H9 (cell line): ENCODE measurements around the gene KIF6. TPM values are rescaled to one million over a fixed set of nuclear protein-coding genes. Genes with fewer than 3 reads are reported as not detected.
A peak's percentile ranks its signal among the peaks of the same experiment; 100 is the strongest.

Experiments used
- DNase-seq: peaks from one replicate; pipeline ENCODE4 v3.0.0-alpha.2; 2017
- H2AFZ ChIP-seq: one replicate; pipeline ENCODE4 v1.6.1; 2013; ENCODE audit warnings: mild to moderate bottlenecking, low read length, control low read depth, moderate library complexity
- H2AK5ac ChIP-seq: 2 replicates; pipeline ENCODE4 v1.6.1; 2013; ENCODE audit warnings: low read length, control low read depth, mixed read lengths; ENCODE audit not compliant: insufficient read length
- H2BK120ac ChIP-seq: one replicate; pipeline ENCODE4 v1.6.1; 2013; ENCODE audit warnings: low read depth, mild to moderate bottlenecking, low read length, control low read depth, inconsistent platforms; ENCODE audit not compliant: poor library complexity, severe bottlenecking
- H2BK12ac ChIP-seq: 2 replicates; pipeline ENCODE4 v1.6.1; 2013; ENCODE audit warnings: low read length, control low read depth, mixed read lengths, low read depth; ENCODE audit not compliant: insufficient read length
- H2BK15ac ChIP-seq: 2 replicates; pipeline ENCODE4 v1.6.1; 2013; ENCODE audit warnings: low read depth, low read length, control low read depth
- H2BK20ac ChIP-seq: one replicate; pipeline ENCODE4 v1.6.1; 2013; ENCODE audit warnings: low read depth, mild to moderate bottlenecking, low read length, control low read depth, inconsistent platforms; ENCODE audit not compliant: poor library complexity, severe bottlenecking
- H2BK5ac ChIP-seq: 2 replicates; pipeline ENCODE4 v1.6.1; 2013; ENCODE audit warnings: low read length, control low read depth, mixed read lengths; ENCODE audit not compliant: insufficient read length
- H3K14ac ChIP-seq: 2 replicates; pipeline ENCODE4 v1.6.1; 2013; ENCODE audit warnings: low read length, control low read depth; ENCODE audit not compliant: insufficient read depth
- H3K18ac ChIP-seq: 2 replicates; pipeline ENCODE4 v1.6.1; 2013; ENCODE audit warnings: low read depth, mild to moderate bottlenecking, mixed read lengths, low read length, control low read depth; ENCODE audit not compliant: insufficient read length
- H3K23ac ChIP-seq: 2 replicates; pipeline ENCODE4 v1.6.1; 2013; ENCODE audit warnings: low read length, control low read depth, mixed read lengths, low read depth; ENCODE audit not compliant: insufficient read length
- H3K23me2 ChIP-seq: 2 replicates; pipeline ENCODE4 v1.6.1; 2013; ENCODE audit warnings: low read depth, mild to moderate bottlenecking, mixed read lengths, low read length, control low read depth; ENCODE audit not compliant: insufficient read length, poor library complexity, severe bottlenecking
- H3K27ac ChIP-seq: 2 replicates; pipeline ENCODE4 v1.5.1; 2013; ENCODE audit warnings: low read length, control low read depth, mixed read lengths, low read depth; ENCODE audit not compliant: insufficient read length
- H3K27me3 ChIP-seq: 2 replicates; pipeline ENCODE4 v1.6.1; 2013; ENCODE audit warnings: low read length, control low read depth, inconsistent platforms; ENCODE audit not compliant: insufficient read depth
- H3K4ac ChIP-seq: 2 replicates; pipeline ENCODE4 v1.6.1; 2013; ENCODE audit warnings: low read depth, mild to moderate bottlenecking, control low read depth, inconsistent platforms, low read length, moderate library complexity
- H3K4me1 ChIP-seq: 2 replicates; pipeline ENCODE4 v1.6.1; 2013; ENCODE audit warnings: low read length, control low read depth, inconsistent platforms; ENCODE audit not compliant: insufficient read depth
- H3K4me2 ChIP-seq: 2 replicates; pipeline ENCODE4 v1.6.1; 2013; ENCODE audit warnings: low read length, control low read depth, mixed read lengths; ENCODE audit not compliant: insufficient read length, insufficient read depth
- H3K56ac ChIP-seq: 2 replicates; pipeline ENCODE4 v1.6.1; 2013; ENCODE audit warnings: low read depth, mild to moderate bottlenecking, mixed read lengths, low read length, control low read depth; ENCODE audit not compliant: insufficient read length
- H3K79me1 ChIP-seq: 2 replicates; pipeline ENCODE4 v1.6.1; 2013; ENCODE audit warnings: low read depth, mild to moderate bottlenecking, moderate library complexity, low read length, control low read depth, inconsistent platforms; ENCODE audit not compliant: insufficient read depth, poor library complexity, severe bottlenecking
- H3K79me2 ChIP-seq: 2 replicates; pipeline ENCODE4 v1.6.1; 2013; ENCODE audit warnings: low read length, control low read depth, inconsistent platforms; ENCODE audit not compliant: insufficient read depth
- H3K9ac ChIP-seq: 2 replicates; pipeline ENCODE4 v1.6.1; 2013; ENCODE audit warnings: low read length, control low read depth, mixed read lengths; ENCODE audit not compliant: insufficient read length; ENCODE audit errors: extremely low read depth
- H3K9me3 ChIP-seq: one replicate; pipeline ENCODE4 v1.6.1; 2013; ENCODE audit warnings: low read depth, low read length, inconsistent platforms; ENCODE audit not compliant: control insufficient read depth
- H3T11ph ChIP-seq: one replicate; pipeline ENCODE4 v1.6.1; 2013; ENCODE audit warnings: mild to moderate bottlenecking, low read length, control low read depth, inconsistent platforms
- H4K20me1 ChIP-seq: one replicate; pipeline ENCODE4 v1.6.1; 2013; ENCODE audit not compliant: control insufficient read depth, insufficient read length, insufficient read depth
- H4K5ac ChIP-seq: 2 replicates; pipeline ENCODE4 v1.6.1; 2013; ENCODE audit warnings: low read depth, mild to moderate bottlenecking, mixed read lengths, low read length, control low read depth; ENCODE audit not compliant: insufficient read length
- H4K8ac ChIP-seq: replicated peaks from 2 replicates; pipeline ENCODE4 v1.6.1; 2013; ENCODE audit warnings: low read length, control low read depth, mixed read lengths, low read depth; ENCODE audit not compliant: insufficient read length
- H4K91ac ChIP-seq: 2 replicates; pipeline ENCODE4 v1.6.1; 2013; ENCODE audit warnings: low read depth, mild to moderate bottlenecking, moderate library complexity, mixed read lengths, low read length, control low read depth; ENCODE audit not compliant: insufficient read length
- H3K27ac Mint-ChIP-seq, 3 experiments: 2 replicates in 2 of 3; 3 replicates in 1 of 3; pipeline ENCODE4 v1.8.0; 2020 to 2021; ENCODE audit warnings: mixed read lengths in 3 of 3, mild to moderate bottlenecking in 1 of 3, moderate library complexity in 1 of 3
- H3K27me3 Mint-ChIP-seq: 2 replicates; pipeline ENCODE4 v1.8.0; 2021; ENCODE audit warnings: low read depth, mild to moderate bottlenecking, moderate library complexity, mixed read lengths
- H3K36me3 Mint-ChIP-seq, 3 experiments: 2 replicates in 2 of 3; 3 replicates in 1 of 3; pipeline ENCODE4 v1.8.0; 2020 to 2021; ENCODE audit warnings: low read depth in 3 of 3, mixed read lengths in 3 of 3; ENCODE audit not compliant: insufficient read depth in 1 of 3
- H3K4me1 Mint-ChIP-seq, 2 experiments: 2 replicates each; pipeline ENCODE4 v1.8.0; 2020; ENCODE audit warnings: mixed read lengths in 2 of 2
- H3K4me3 Mint-ChIP-seq, 2 experiments: 2 replicates in 1 of 2; 3 replicates in 1 of 2; pipeline ENCODE4 v1.8.0; 2020 to 2021; ENCODE audit warnings: mild to moderate bottlenecking in 2 of 2, mixed read lengths in 2 of 2, moderate library complexity in 1 of 2
- H3K9me3 Mint-ChIP-seq, 2 experiments: 2 replicates in 1 of 2; 3 replicates in 1 of 2; pipeline ENCODE4 v1.8.0; 2020; ENCODE audit warnings: mild to moderate bottlenecking in 2 of 2, mixed read lengths in 2 of 2, moderate library complexity in 1 of 2
- CTCF ChIP-seq: fragments of 200-600 bp; sonication (generic); conservative IDR thresholded peaks from 3 replicates; pipeline ENCODE4 v1.8.0; 2021; ENCODE audit warnings: antibody characterized with exemption, mild to moderate bottlenecking
- WGBS: extraction: QIAGEN DNeasy Blood & Tissue Kit; methylation state at CpG from one replicate; pipeline ENCODE4 v1.1.7; 2013; ENCODE audit warnings: missing lambda C conversion rate, low lambda C conversion rate, mixed read lengths; ENCODE audit not compliant: insufficient read length; ENCODE audit errors: extremely low coverage; 5-methylcytosine and 5-hydroxymethylcytosine counted together
- total RNA-seq: library from RNA; stranded (reverse); gene quantifications from 2 replicates; pipeline ENCODE4 v1.2.1, GENCODE V29; 2021

Gene KIF6
- total RNA-seq, 1 experiment from 2014 or later: 0.63 TPM

DNA sequence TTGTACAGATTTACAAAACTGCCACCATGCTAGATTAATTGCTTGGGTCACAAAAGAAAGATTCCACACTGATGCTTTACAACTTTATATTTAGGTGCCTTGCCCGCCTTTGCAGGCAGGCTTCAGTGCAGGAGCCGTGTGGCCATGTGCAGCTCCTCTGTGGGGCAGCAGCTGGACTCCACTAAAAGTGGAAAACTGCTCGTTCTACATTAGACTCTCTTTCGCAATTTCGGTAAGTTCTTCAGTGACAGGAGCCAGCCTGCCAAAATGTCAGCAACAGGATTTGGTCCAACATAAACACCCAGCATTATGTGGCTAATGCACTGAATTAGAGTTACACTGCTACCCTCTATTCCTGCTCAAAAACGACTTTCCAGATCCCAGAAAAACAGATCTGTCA lies 228.3 kb downstream of the KIF6 start:
- Histone ChIP-seq H2BK20ac (no peak overlapping the region), H3K23ac (no peak overlapping the region), H3K9me3 (no peaks in the 10 kb centered on the region), H3K4me1 (peaks cover 9% of the 10 kb centered on the region; the same call in 1 of the 2 replicates), H3K27ac (no peak overlapping the region), H2AFZ (no peak overlapping the region), H3K14ac (no peak overlapping the region), H3K56ac (no peak overlapping the region), H3K4ac (no peak overlapping the region), H2AK5ac (no peak overlapping the region), H3K79me2 (no peaks in the 10 kb centered on the region), H3K23me2 (no peaks in the 10 kb centered on the region), H3K9ac (no peak overlapping the region), H2BK15ac (no peak overlapping the region), H4K5ac (no peak overlapping the region), H3K27me3 (no peaks in the 10 kb centered on the region), H2BK120ac (no peak overlapping the region), H2BK12ac (peak overlapping the region; percentile 30), H3K79me1 (no peaks in the 10 kb centered on the region), H3K18ac (no peak overlapping the region), H4K91ac (no peak overlapping the region), H3K4me2 (no peak overlapping the region), H4K8ac (no peak overlapping the region), H4K20me1 (no peaks in the 10 kb centered on the region), H3T11ph (no peak overlapping the region), H2BK5ac (no peak overlapping the region)
- H3K36me3 Mint-ChIP-seq: peaks cover 8 to 15% (median 13%) of the 10 kb centered on the region in 3 experiments
- peaks cover 19 to 22% of the 10 kb centered on the region in 2 experiments for H3K4me1 Mint-ChIP-seq
- peaks cover 7 to 16% of the 10 kb centered on the region in 2 experiments for H3K9me3 Mint-ChIP-seq
- no peak overlapping the region for H3K4me3 Mint-ChIP-seq
- no peak for TF ChIP-seq CTCF
- WGBS: no CpG with 5 or more reads among the region's 6 CpGs
- no peak for DNase-seq
- no peaks in the 10 kb centered on the region for H3K27me3 Mint-ChIP-seq
- no peak overlapping the region; a peak in 1 of 7 replicates for H3K27ac Mint-ChIP-seq
